AG09309 (cell line): ENCODE data around the gene HSH2D.
A peak's percentile ranks its signal among the peaks of the same experiment; 100 is the strongest.

Source experiments
- DNase-seq: peaks from one replicate; pipeline ENCODE4 v3.0.0-alpha.2; 2010; ENCODE audit warnings: low read depth
- H3K4me3 ChIP-seq: 2 replicates; pipeline ENCODE4 v1.5.1; 2011; ENCODE audit warnings: mild to moderate bottlenecking, low read depth, low read length, moderate library complexity; ENCODE audit not compliant: control insufficient read depth
- CTCF ChIP-seq: IDR thresholded peaks from 2 replicates; pipeline ENCODE4 v1.5.1; 2011; ENCODE audit warnings: mild to moderate bottlenecking, low read depth, low read length, inconsistent platforms; ENCODE audit not compliant: insufficient read depth, control insufficient read depth; ENCODE audit errors: missing control alignments

Gene HSH2D

GRCh38 chr19:16198370-16198651 lies 54.8 kb downstream of the HSH2D start:
- no peak for DNase-seq
- TF ChIP-seq CTCF = no peak
- peak overlapping the region; percentile 62 for H3K4me3 ChIP-seq

- no peak overlapping the region for H3K4me3 ChIP-seq
- DNase-seq = no peak
- no peak for TF ChIP-seq CTCF
Measured at GRCh38 chr19:16199275-16199932, 55.9 kb downstream of the HSH2D start.

GRCh38 chr19:16200038-16201010 lies 56.8 kb downstream of the HSH2D start:
- H3K4me3 ChIP-seq = no peak overlapping the region
- no peak for DNase-seq
- peak; percentile 9 for TF ChIP-seq CTCF

- TF ChIP-seq CTCF = no peak
- DNase-seq = no peak
- H3K4me3 ChIP-seq = no peak overlapping the region
Measured at GRCh38 chr19:16201011-16201391, 57.5 kb downstream of the HSH2D start.

- H3K4me3 ChIP-seq = no peak overlapping the region
- DNase-seq = no peak
- no peak for TF ChIP-seq CTCF
Measured at GRCh38 chr19:16202320-16203255, 59.1 kb downstream of the HSH2D start.
